ENCODE measurements around the gene MMP23B. TPM values are rescaled to one million over a fixed set of nuclear protein-coding genes. Genes with fewer than 3 reads are reported as not detected.

MMP23B gene
- total and polyA plus RNA-seq, 2 experiments from 2014 or later = 15.8 to 16.2 TPM

- TF ChIP-seq ZNF462 (CRISPR knock-in tag; IDR thresholded peaks at IDR 0.05) = no peak
Measured at GRCh38 chr1:1606232-1606631, 25.7 kb upstream of the MMP23B start (continued).

GRCh38 chr1:1609822-1610485 is 22.0 kb upstream of the MMP23B start:
- Mint-ChIP-seq H3K27ac (no peak overlapping the region), H3K4me1 (peaks cover 19% of the 10 kb centered on the region), H3K27me3 (ENCODE audit: insufficient read depth, low read depth, poor library complexity) (peaks cover 10% of the 10 kb centered on the region), H3K36me3 (ENCODE audit: low read depth) (peaks cover 2% of the 10 kb centered on the region; the same call in 2 of the 3 replicates), H3K4me3 (no peak overlapping the region), H3K9me3 (no peaks in the 10 kb centered on the region)
- ATAC-seq (no peak), DNase-seq (ENCODE audit: low spot score) (no peak)
- Histone ChIP-seq H3F3A (replicated peaks; ENCODE audit: low read depth) (0 out of 2 replicates have a peak, but pooled peaks cover 11% of the 10 kb centered on the region), H3K27me3 (ENCODE audit: insufficient read depth) (no peaks in the 10 kb centered on the region), H2AFZ (no peak overlapping the region), H3K4me3 (no peak overlapping the region), H3K79me2 (replicated peaks; ENCODE audit: insufficient read depth) (peaks cover 16% of the 10 kb centered on the region; the same call in 1 of the 2 replicates), H3K36me3 (ENCODE audit: insufficient read depth) (no peaks in the 10 kb centered on the region), H4K20me1 (replicated peaks; ENCODE audit: insufficient read depth) (peaks cover 5% of the 10 kb centered on the region; the same call in 1 of the 2 replicates), H3K27ac (ENCODE audit: low read depth) (no peak overlapping the region), H3K4me1 (ENCODE audit: insufficient read depth) (0 out of 2 replicates have a peak, but pooled peaks cover 6% of the 10 kb centered on the region), H3K9me2 (ENCODE audit: insufficient read depth) (no peaks in the 10 kb centered on the region), H3K4me2 (no peak overlapping the region)
- TF ChIP-seq CTCF (conservative IDR thresholded peaks at IDR 0.05; ENCODE audit: low read depth in 2 of 2) = no peak
- no peak for TF ChIP-seq CREB1 (CRISPR knock-in tag; IDR thresholded peaks at IDR 0.05; ENCODE audit: low read depth)
- no peak for TF ChIP-seq JUNB (IDR thresholded peaks at IDR 0.05; ENCODE audit: unreplicated experiment)

Data from GM23338 (cell line).